Endothelial cell of umbilical vein (primary cell): ENCODE measurements around the gene ERICH6B. TPM values are rescaled to one million over a fixed set of nuclear protein-coding genes. Genes with fewer than 3 reads are reported as not detected.

ENCODE experiments used
- BruUV-seq: library from RNA; stranded (reverse); fragments of 400-500 nt; replicated peaks from 2 replicates; lab custom pipeline; 2021; lab: Mats Ljungman, UMichigan
- CTCF ChIA-PET: fragments of 300-600, 350-600 bp; sonication (Branson Sonifier 250); formaldehyde crosslinking; loops from one replicate; lab custom pipeline; 2021; ENCODE audit warnings: antibody characterized with exemption, inconsistent platforms; lab: Charles Lee
- POLR2A ChIA-PET: fragments of 300-600, 350-600 bp; sonication (Branson Sonifier 250); formaldehyde crosslinking; loops from one replicate; lab custom pipeline; 2021; ENCODE audit warnings: antibody characterized with exemption, inconsistent platforms; lab: Charles Lee
- DNase-seq: peaks from one replicate; pipeline ENCODE4 v3.0.0-alpha.2; 2011; ENCODE audit warnings: low read depth, low spot score
- FAIRE-seq: peaks from 2 replicates; lab custom pipeline; 2011; peaks lifted over from hg19 to GRCh38; lab: Jason Lieb, UNC
- H2AFZ ChIP-seq: 2 replicates; pipeline ENCODE4 v1.6.0; 2012; ENCODE audit warnings: low read depth, low read length, control low read depth, inconsistent platforms
- H3K27ac ChIP-seq: 2 replicates; pipeline ENCODE4 v1.5.1; 2011; ENCODE audit warnings: low read depth, mild to moderate bottlenecking, control low read depth, low read length, moderate library complexity; ENCODE audit not compliant: insufficient read depth
- H3K27me3 ChIP-seq, 2 experiments: 2 replicates each; pipeline versions ENCODE4 v1.6.0 to v1.6.1; 2011; ENCODE audit warnings: low read length in 2 of 2, mixed read lengths in 1 of 2; ENCODE audit not compliant: control insufficient read depth in 2 of 2, insufficient read depth in 2 of 2
- H3K36me3 ChIP-seq, 2 experiments: 2 replicates in 1 of 2; 3 replicates in 1 of 2; pipeline ENCODE4 v1.5.1; 2011; ENCODE audit warnings: low read length in 2 of 2, mild to moderate bottlenecking in 1 of 2, moderate library complexity in 1 of 2; ENCODE audit not compliant: control insufficient read depth in 2 of 2, insufficient read depth in 2 of 2; ENCODE audit errors: extremely low read depth in 1 of 2
- H3K4me1 ChIP-seq: 3 replicates; pipeline ENCODE4 v1.5.1; 2011; ENCODE audit warnings: mild to moderate bottlenecking, low read length; ENCODE audit not compliant: control insufficient read depth, insufficient read depth; ENCODE audit errors: extremely low read depth
- H3K4me2 ChIP-seq: 2 replicates; pipeline ENCODE4 v1.6.1; 2011; ENCODE audit warnings: low read length, control low read depth, mixed read lengths; ENCODE audit not compliant: insufficient read depth
- H3K4me3 ChIP-seq, 3 experiments: fragments of 200-600 bp in 1 of 3; sonication (generic), shearing (Covaris generic) in 1 of 3; replicated peaks in 1 of 3; 2 replicates each; pipeline ENCODE4 v1.5.1; 2011 to 2016; ENCODE audit warnings: control low read depth in 3 of 3, low read length in 3 of 3, mild to moderate bottlenecking in 2 of 3, inconsistent platforms in 1 of 3, low read depth in 1 of 3, moderate library complexity in 1 of 3; ENCODE audit not compliant: insufficient read depth in 1 of 3
- H3K79me2 ChIP-seq: 2 replicates; pipeline ENCODE4 v1.6.0; 2012; ENCODE audit warnings: low read length, inconsistent platforms; ENCODE audit not compliant: control insufficient read depth, insufficient read depth
- H3K9ac ChIP-seq: replicated peaks from 2 replicates; pipeline ENCODE3; 2011; ENCODE audit warnings: low read length, control low read depth; ENCODE audit not compliant: insufficient read depth; ENCODE audit errors: extremely low read depth
- H3K9me1 ChIP-seq: replicated peaks from 3 replicates; pipeline ENCODE4 v1.6.0; 2011; ENCODE audit warnings: mild to moderate bottlenecking, low read length; ENCODE audit not compliant: control insufficient read depth, insufficient read depth; ENCODE audit errors: extremely low read depth
- H3K9me3 ChIP-seq: replicated peaks from 2 replicates; pipeline ENCODE4 v1.5.1; 2012; ENCODE audit warnings: low read length, inconsistent platforms; ENCODE audit not compliant: control insufficient read depth, insufficient read depth
- H4K20me1 ChIP-seq: replicated peaks from 2 replicates; pipeline ENCODE3; 2011; ENCODE audit warnings: mild to moderate bottlenecking, low read length; ENCODE audit not compliant: control insufficient read depth, insufficient read depth; ENCODE audit errors: extremely low read depth
- EZH2 ChIP-seq: IDR thresholded peaks from 2 replicates; pipeline ENCODE4 v1.6.1; 2012; ENCODE audit warnings: borderline replicate concordance, low read depth, mild to moderate bottlenecking, moderate library complexity, low read length, inconsistent platforms; ENCODE audit not compliant: severe bottlenecking
- FOS ChIP-seq: IDR thresholded peaks from 2 replicates; pipeline ENCODE4 v1.6.1; 2011; ENCODE audit warnings: mild to moderate bottlenecking, low read length, moderate library complexity, borderline replicate concordance; ENCODE audit not compliant: insufficient read depth
- GATA2 ChIP-seq: IDR thresholded peaks from 2 replicates; pipeline ENCODE4 v1.7.0; 2011; ENCODE audit warnings: low read depth, mild to moderate bottlenecking, moderate library complexity, mixed read lengths, low read length; ENCODE audit not compliant: insufficient read length, insufficient read depth
- JUN ChIP-seq: IDR thresholded peaks from 2 replicates; pipeline ENCODE4 v1.6.1; 2011; ENCODE audit warnings: borderline replicate concordance, low read depth; ENCODE audit not compliant: insufficient read length, insufficient read depth
- MAX ChIP-seq: IDR thresholded peaks from 2 replicates; pipeline ENCODE4 v1.6.1; 2011; ENCODE audit not compliant: insufficient read depth, insufficient read length
- MYC ChIP-seq: IDR thresholded peaks from one replicate; pipeline ENCODE4 v1.6.1; 2011; ENCODE audit warnings: mild to moderate bottlenecking, low read depth, low read length
- POLR2A ChIP-seq: IDR thresholded peaks from 2 replicates; pipeline ENCODE4 v1.6.1; 2012; ENCODE audit warnings: low read depth, mild to moderate bottlenecking, control low read depth, low read length
- POLR2AphosphoS5 ChIP-seq: IDR thresholded peaks from 2 replicates; pipeline ENCODE4 v1.6.1; 2012; ENCODE audit warnings: low read depth, mild to moderate bottlenecking, control low read depth, low read length, moderate library complexity; ENCODE audit not compliant: insufficient read depth
- dilution Hi-C: fragments of 300-500 bp; cut with MboI; formaldehyde crosslinking; loops from one replicate; pipeline ENCODE4 v1.15.0; 2019; ENCODE audit warnings: low sequenced_read_pairs; ENCODE audit not compliant: extremely low pct_ligation_motif_present
- intact Hi-C: fragments of 100-400 bp; cut with micrococcal nuclease; formaldehyde crosslinking; loops from one replicate; pipeline ENCODE4 v1.10.0; 2022
- polyA plus RNA-seq, 4 experiments: library from polyadenylated mRNA; depleted of rRNA in 3 of 4; stranded (reverse) in 3 of 4; unstranded in 1 of 4; fragments of >200 nt; gene quantifications; 2 replicates each; pipeline versions ENCODE4 v1.2.1 to v1.2.3, GENCODE V29; 2011 to 2012; ENCODE audit warnings: missing spikeins in 1 of 4
- total RNA-seq: library from RNA; stranded (reverse); gene quantifications from 2 replicates; pipeline ENCODE4 v1.2.3, GENCODE V29; 2021
- TF ChIP-seq, protein P1 (sequence below), 2 donors: IDR thresholded peaks; 1 replicate in 1 of 2; 2 replicates in 1 of 2; pipeline ENCODE4 v1.5.1; 2011; ENCODE audit warnings: low read length in 2 of 2, mild to moderate bottlenecking in 2 of 2, moderate library complexity in 2 of 2, control low read depth in 1 of 2, inconsistent platforms in 1 of 2, low read depth in 1 of 2; ENCODE audit not compliant: insufficient read depth in 1 of 2; ENCODE audit errors: extremely low read depth in 1 of 2

ERICH6B gene
- total and polyA plus RNA-seq, 2 donors (not counting 3 experiments of a cell fraction or from before 2014, with no cell fraction given) = not detected

- Histone ChIP-seq H3K9ac (no peak overlapping the region), H3K27me3 (no peaks in the 10 kb centered on the region), H3K79me2 (no peaks in the 10 kb centered on the region), H3K27ac (no peak overlapping the region), H2AFZ (no peak overlapping the region), H3K9me1 (no peaks in the 10 kb centered on the region), H4K20me1 (no peaks in the 10 kb centered on the region), H3K9me3 (no peaks in the 10 kb centered on the region), H3K4me3 (no peak overlapping the region), H3K36me3 (peaks cover 22 to 28% of the 10 kb centered on the region in 2 experiments), H3K4me2 (no peak overlapping the region), H3K4me1 (no peaks in the 10 kb centered on the region)
- BruUV-seq = no TSS peak
- FAIRE-seq (no peak), DNase-seq (no peak)
- no peak for TF ChIP-seq EZH2
- TF ChIP-seq MAX = no peak
- TF ChIP-seq, protein P1, sequence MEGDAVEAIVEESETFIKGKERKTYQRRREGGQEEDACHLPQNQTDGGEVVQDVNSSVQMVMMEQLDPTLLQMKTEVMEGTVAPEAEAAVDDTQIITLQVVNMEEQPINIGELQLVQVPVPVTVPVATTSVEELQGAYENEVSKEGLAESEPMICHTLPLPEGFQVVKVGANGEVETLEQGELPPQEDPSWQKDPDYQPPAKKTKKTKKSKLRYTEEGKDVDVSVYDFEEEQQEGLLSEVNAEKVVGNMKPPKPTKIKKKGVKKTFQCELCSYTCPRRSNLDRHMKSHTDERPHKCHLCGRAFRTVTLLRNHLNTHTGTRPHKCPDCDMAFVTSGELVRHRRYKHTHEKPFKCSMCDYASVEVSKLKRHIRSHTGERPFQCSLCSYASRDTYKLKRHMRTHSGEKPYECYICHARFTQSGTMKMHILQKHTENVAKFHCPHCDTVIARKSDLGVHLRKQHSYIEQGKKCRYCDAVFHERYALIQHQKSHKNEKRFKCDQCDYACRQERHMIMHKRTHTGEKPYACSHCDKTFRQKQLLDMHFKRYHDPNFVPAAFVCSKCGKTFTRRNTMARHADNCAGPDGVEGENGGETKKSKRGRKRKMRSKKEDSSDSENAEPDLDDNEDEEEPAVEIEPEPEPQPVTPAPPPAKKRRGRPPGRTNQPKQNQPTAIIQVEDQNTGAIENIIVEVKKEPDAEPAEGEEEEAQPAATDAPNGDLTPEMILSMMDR (IDR thresholded peaks at IDR 0.05; ENCODE audit: extremely low read depth in 1 of 2, insufficient read depth in 1 of 2, low read depth in 1 of 2, low read length in 2 of 2) = no peak
- TF ChIP-seq GATA2 = no peak
- no peak for TF ChIP-seq MYC
- no peak for TF ChIP-seq FOS
- TF ChIP-seq POLR2AphosphoS5 = no peak
- no peak for TF ChIP-seq JUN
- no peak for TF ChIP-seq POLR2A
- intact Hi-C loops = no loop called here
- ChIA-PET CTCF (no interaction called here), POLR2A (no interaction called here)
- dilution Hi-C loops = no loop called here
Observed at GRCh38 chr13:45534604-45535003, 80.9 kb downstream of the ERICH6B start.
